ENCODE data around the gene NRP2.

NRP2 gene

GRCh38 chr2:205768815-205769494 lies 86.7 kb downstream of the NRP2 start:
- Histone ChIP-seq H3K27me3 (ENCODE audit: insufficient read depth, low read length, poor library complexity) (peaks cover 17% of the 10 kb centered on the region), H3K4me2 (ENCODE audit: insufficient read depth, low read length) (no peak overlapping the region), H4K20me1 (ENCODE audit: insufficient read depth, low read length) (no peaks in the 10 kb centered on the region), H3K4me3 (ENCODE audit: low read depth in 1 of 2, low read length in 2 of 2) (no peak overlapping the region), H3K79me2 (ENCODE audit: insufficient read depth, low read length) (no peaks in the 10 kb centered on the region), H3K9me3 (ENCODE audit: insufficient read depth, low read length, severe bottlenecking) (no peaks in the 10 kb centered on the region), H3K9ac (ENCODE audit: low read depth, low read length) (no peak overlapping the region), H2AFZ (ENCODE audit: low read depth, low read length) (no peak overlapping the region), H3K4me1 (ENCODE audit: insufficient read depth, low read length) (no peaks in the 10 kb centered on the region), H3K27ac (ENCODE audit: low read length) (no peak overlapping the region), H3K36me3 (ENCODE audit: insufficient read depth, low read length) (no peaks in the 10 kb centered on the region)
- TF ChIP-seq CTCF (IDR thresholded peaks at IDR 0.05; ENCODE audit: borderline replicate concordance, extremely low read depth, low read length, poor library complexity, severe bottlenecking), result no peak
- TF ChIP-seq EZH2 (IDR thresholded peaks at IDR 0.05; ENCODE audit: borderline replicate concordance, low read depth, low read length, severe bottlenecking), result no peak
- ATAC-seq (ENCODE audit: insufficient read depth, low read depth) (no peak), DNase-seq (no peak)

GRCh38 chr2:205769495-205769850 lies 87.2 kb downstream of the NRP2 start:
- Histone ChIP-seq H3K27ac (ENCODE audit: low read length) (no peak overlapping the region), H2AFZ (ENCODE audit: low read depth, low read length) (no peak overlapping the region), H3K9ac (ENCODE audit: low read depth, low read length) (no peak overlapping the region), H4K20me1 (ENCODE audit: insufficient read depth, low read length) (no peaks in the 10 kb centered on the region), H3K36me3 (ENCODE audit: insufficient read depth, low read length) (no peaks in the 10 kb centered on the region), H3K27me3 (ENCODE audit: insufficient read depth, low read length, poor library complexity) (peaks cover 17% of the 10 kb centered on the region), H3K79me2 (ENCODE audit: insufficient read depth, low read length) (no peaks in the 10 kb centered on the region), H3K9me3 (ENCODE audit: insufficient read depth, low read length, severe bottlenecking) (no peaks in the 10 kb centered on the region), H3K4me2 (ENCODE audit: insufficient read depth, low read length) (no peak overlapping the region), H3K4me3 (ENCODE audit: low read depth in 1 of 2, low read length in 2 of 2) (no peak overlapping the region), H3K4me1 (ENCODE audit: insufficient read depth, low read length) (no peaks in the 10 kb centered on the region)
- DNase-seq (no peak), ATAC-seq (ENCODE audit: insufficient read depth, low read depth) (no peak)
- no peak for TF ChIP-seq CTCF (IDR thresholded peaks at IDR 0.05; ENCODE audit: borderline replicate concordance, extremely low read depth, low read length, poor library complexity, severe bottlenecking)
- TF ChIP-seq EZH2 (IDR thresholded peaks at IDR 0.05; ENCODE audit: borderline replicate concordance, low read depth, low read length, severe bottlenecking), result no peak

- Histone ChIP-seq H3K27ac (ENCODE audit: low read length) (no peak overlapping the region), H3K9ac (ENCODE audit: low read depth, low read length) (no peak overlapping the region), H3K4me3 (ENCODE audit: low read depth in 1 of 2, low read length in 2 of 2) (no peak overlapping the region), H3K9me3 (ENCODE audit: insufficient read depth, low read length, severe bottlenecking) (no peaks in the 10 kb centered on the region), H4K20me1 (ENCODE audit: insufficient read depth, low read length) (no peaks in the 10 kb centered on the region), H3K4me1 (ENCODE audit: insufficient read depth, low read length) (no peaks in the 10 kb centered on the region), H2AFZ (ENCODE audit: low read depth, low read length) (no peak overlapping the region), H3K27me3 (ENCODE audit: insufficient read depth, low read length, poor library complexity) (peaks cover 17% of the 10 kb centered on the region), H3K4me2 (ENCODE audit: insufficient read depth, low read length) (no peak overlapping the region), H3K79me2 (ENCODE audit: insufficient read depth, low read length) (no peaks in the 10 kb centered on the region), H3K36me3 (ENCODE audit: insufficient read depth, low read length) (no peaks in the 10 kb centered on the region)
- DNase-seq (no peak), ATAC-seq (ENCODE audit: insufficient read depth, low read depth) (no peak)
- TF ChIP-seq EZH2 (IDR thresholded peaks at IDR 0.05; ENCODE audit: borderline replicate concordance, low read depth, low read length, severe bottlenecking) (no peak), CTCF (IDR thresholded peaks at IDR 0.05; ENCODE audit: borderline replicate concordance, extremely low read depth, low read length, poor library complexity, severe bottlenecking) (no peak)
These were observed 87.6 kb downstream of the NRP2 start for GRCh38 chr2:205769879-205770278.
